GM13977 (cell line): ENCODE results near the gene TULP4.
"Not testable (repeated sequence)": the region's sequence is repeated elsewhere in the genome, so short reads cannot be mapped to it uniquely, and the experiment has no call there.

Experiments used
- DNase-seq: peaks from one replicate; pipeline ENCODE4 v3.0.0; 2012; ENCODE audit warnings: low spot score
- in situ Hi-C: fragments of 300-500 bp; cut with MboI; formaldehyde crosslinking; loops from one replicate; pipeline ENCODE4 v1.12.0; 2022; ENCODE audit warnings: low sequenced_read_pairs, low pct_unique_long_range_greater_than_20kb, mixed read lengths, inconsistent platforms; ENCODE audit not compliant: unreplicated experiment
- TF ChIP-seq, protein P1 (sequence below): IDR thresholded peaks from 2 replicates; pipeline ENCODE4 v1.5.1; 2012; ENCODE audit warnings: mild to moderate bottlenecking, control low read depth; ENCODE audit not compliant: insufficient read depth; ENCODE audit errors: extremely low read depth, missing control alignments

Gene TULP4

DNA sequence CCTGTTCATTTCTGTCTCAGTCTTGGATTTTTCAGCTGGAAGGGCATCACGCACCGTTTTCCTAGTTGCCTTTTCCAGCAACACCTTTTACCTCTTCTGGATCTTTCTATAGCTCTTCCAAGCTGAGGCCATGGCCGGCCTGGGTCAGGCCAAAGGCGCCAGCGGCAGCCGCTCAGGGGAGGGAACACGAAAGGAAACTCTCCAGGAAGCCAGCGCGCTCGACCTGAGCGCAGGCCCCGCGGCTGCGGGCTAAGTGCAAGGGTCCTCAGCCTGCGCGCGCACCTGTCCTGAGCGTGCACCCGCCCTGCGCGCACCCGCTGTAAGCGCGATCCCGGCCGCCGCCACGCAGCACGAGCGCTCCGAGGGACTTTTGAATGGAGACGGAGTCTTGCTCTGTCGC, 203.8 kb downstream of the TULP4 start:
- DNase-seq = no peak
- in situ Hi-C loops = no loop called here

DNA sequence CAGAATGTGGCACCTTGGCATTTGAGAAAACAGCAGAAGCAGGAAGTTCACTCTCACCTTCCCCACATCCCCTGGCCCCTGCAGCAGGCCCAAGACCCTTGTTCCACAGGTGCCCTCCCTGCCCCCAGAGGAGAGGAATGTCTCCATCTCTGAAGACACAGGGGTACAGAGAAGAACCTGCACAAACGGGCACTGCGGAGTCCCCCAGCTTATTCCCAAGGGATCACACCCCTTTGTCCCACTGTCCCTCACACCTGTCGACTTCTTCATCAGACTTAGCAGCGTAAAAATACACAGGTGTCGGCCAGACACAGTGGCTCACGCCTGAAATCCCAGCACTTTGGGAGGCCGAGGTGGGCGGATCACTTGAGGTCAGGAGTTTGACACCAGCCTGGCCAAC, 204.8 kb downstream of the TULP4 start:
- in situ Hi-C loops = no loop called here
- TF ChIP-seq, protein P1, sequence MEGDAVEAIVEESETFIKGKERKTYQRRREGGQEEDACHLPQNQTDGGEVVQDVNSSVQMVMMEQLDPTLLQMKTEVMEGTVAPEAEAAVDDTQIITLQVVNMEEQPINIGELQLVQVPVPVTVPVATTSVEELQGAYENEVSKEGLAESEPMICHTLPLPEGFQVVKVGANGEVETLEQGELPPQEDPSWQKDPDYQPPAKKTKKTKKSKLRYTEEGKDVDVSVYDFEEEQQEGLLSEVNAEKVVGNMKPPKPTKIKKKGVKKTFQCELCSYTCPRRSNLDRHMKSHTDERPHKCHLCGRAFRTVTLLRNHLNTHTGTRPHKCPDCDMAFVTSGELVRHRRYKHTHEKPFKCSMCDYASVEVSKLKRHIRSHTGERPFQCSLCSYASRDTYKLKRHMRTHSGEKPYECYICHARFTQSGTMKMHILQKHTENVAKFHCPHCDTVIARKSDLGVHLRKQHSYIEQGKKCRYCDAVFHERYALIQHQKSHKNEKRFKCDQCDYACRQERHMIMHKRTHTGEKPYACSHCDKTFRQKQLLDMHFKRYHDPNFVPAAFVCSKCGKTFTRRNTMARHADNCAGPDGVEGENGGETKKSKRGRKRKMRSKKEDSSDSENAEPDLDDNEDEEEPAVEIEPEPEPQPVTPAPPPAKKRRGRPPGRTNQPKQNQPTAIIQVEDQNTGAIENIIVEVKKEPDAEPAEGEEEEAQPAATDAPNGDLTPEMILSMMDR = no peak
- DNase-seq = no peak

More for the DNA sequence above, 203.8 kb downstream of the TULP4 start:
- TF ChIP-seq, protein P1 = no peak

DNA sequence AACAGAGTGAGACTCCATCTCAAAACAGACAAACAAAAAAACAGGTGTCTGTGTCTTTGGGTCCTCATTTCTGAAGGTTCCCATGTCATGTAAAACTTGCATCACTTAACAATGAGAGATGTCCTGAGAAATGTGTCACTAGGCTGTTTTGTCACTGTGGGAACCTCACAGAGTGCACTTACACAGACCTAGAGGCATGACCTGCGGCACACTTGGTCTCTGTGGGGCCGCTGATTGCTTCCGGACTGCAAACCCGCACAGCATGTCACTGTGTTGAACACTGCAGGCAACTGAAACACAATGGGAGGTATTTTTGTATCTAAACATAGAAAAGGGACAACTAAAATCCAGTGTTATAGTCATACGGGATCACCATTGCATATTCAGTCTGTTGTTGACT, 205.3 kb downstream of the TULP4 start:
- peak; percentile 48 for DNase-seq
- in situ Hi-C loops = no loop called here
- TF ChIP-seq, protein P1 = no peak

DNA sequence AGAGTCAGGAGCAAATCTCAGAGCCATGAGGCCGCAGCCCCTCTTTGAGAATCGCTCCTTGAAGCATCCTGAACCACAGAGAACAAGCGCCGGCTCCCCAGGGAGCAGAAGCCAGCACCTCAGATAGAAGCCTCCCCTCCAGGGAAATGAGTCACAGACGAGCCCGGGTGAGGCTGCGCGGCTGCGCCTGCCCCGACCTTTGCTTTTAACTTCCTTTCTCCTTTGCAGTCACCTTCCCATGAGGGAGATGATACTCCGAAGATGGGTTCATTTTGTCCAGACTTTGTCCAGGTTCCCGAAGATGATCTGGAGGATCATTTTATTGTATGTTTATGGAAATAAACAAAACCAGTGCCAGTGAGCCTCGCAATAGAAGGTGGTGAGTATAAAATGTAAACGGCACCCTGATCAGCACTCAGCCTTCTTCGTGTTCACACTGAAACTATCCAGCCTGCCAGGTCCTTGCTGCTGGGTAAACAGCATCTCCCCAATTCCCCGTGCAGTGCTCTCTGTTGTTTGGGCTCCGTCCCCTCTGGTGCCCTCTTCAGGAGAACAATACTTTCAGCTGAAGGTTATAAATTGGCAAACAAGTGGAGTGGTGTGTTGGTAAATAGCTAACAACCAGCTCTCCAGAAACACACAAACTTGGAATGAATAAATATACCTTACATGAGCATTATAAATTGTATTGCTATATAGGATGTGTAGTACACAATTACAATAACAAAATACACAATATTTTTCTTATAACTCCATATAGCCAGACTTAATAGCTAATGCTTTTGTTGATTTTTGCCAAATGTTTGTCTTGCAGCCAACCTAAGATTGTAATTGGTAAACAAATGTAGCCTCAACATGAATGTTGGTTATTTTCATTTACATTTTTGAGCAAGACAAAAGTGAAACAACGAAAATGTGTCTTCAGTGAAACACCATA, 206.2 kb downstream of the TULP4 start:
- TF ChIP-seq, protein P1 = peak; percentile 58
- peak; percentile 76 for DNase-seq
- in situ Hi-C loops = no loop called here

DNA sequence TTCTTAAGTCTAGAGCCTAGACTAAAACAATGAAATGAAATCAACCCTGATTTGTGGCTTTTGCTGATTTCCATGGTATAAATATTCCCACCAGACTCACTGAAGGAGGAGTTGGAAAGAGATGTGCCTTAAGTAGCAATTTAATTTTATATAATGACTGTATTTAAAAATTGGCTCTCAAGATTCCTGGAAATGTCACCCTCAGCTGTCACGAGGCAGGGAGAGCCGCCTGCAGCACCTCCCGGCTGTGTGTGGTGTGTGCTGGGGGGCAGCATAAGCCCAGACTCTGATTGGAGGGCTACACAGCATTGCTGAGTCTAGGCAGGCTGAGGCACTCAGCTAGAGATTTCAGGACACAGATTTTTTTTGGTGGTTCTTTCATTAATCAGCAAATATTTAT, 207.0 kb downstream of the TULP4 start:
- in situ Hi-C loops = no loop called here
- DNase-seq = no peak
- TF ChIP-seq, protein P1 = no peak

DNA sequence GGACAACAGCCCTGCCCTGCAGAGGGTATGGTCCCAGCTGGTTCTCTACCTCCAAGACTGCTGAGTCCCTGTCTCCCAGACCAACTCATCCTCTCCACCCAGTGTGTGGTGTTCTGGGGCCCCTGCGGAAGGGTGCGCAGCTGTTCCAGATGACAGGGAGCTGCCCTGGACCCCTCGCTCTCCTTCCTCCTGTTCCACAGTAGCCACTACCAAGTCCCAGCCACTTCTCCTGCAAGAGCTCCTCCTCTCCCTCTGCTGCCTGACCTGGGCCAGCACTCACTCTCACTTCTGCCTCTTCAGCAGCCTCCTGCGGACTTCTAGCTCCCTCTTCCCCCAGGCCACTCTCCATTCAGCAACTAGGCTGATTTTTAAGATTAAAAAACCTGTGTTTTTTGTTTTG, 207.5 kb downstream of the TULP4 start:
- DNase-seq = no peak
- TF ChIP-seq, protein P1 = no peak
- in situ Hi-C loops = loop anchor here (10.0 kb wide), 1 partner anchor 295 kb away; no protein-coding TSS in a partner anchor

DNA sequence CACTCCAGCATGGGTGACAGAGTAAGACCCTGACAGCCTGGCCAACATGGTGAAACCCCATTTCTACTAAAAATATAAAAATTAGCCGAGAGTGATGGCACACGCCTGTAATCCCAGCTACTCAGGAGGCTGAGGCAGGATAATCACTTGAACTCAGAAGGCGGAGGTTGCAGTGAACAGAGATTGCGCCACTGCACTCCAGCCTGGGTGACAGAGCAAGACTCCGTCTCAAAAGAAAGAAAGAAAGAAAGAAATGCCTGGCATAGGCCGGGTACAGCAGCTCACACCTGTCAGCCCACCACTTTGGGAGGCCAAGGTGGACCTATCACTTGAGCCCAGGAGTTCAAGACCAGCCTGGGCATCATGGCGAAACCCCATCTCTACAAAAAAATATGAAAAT, 208.7 kb downstream of the TULP4 start:
- DNase-seq = not testable (repeated sequence)
- in situ Hi-C loops = loop anchor here (10.0 kb wide), 1 partner anchor 296 kb away; no protein-coding TSS in a partner anchor
